Measurements from ENCODE around the gene CEMP1.
A peak's percentile ranks its signal among the peaks of the same experiment; 100 is the strongest.
"Not testable (repeated sequence)": the region's sequence is repeated elsewhere in the genome, so short reads cannot be mapped to it uniquely, and the experiment has no call there.

CEMP1 gene
- long read RNA-seq = 0 reads

- TF ChIP-seq SPI1 (IDR thresholded peaks at IDR 0.05; ENCODE audit: borderline replicate concordance, low read depth) (no peak), POLR2AphosphoS5 (IDR thresholded peaks at IDR 0.05; ENCODE audit: low read depth) (no peak), GABPA (IDR thresholded peaks at IDR 0.05; ENCODE audit: low read depth) (no peak), CTCF (IDR thresholded peaks at IDR 0.05; ENCODE audit: insufficient read depth, low read length) (no peak), REST (IDR thresholded peaks at IDR 0.05; ENCODE audit: insufficient replicate concordance, low read depth) (no peak)
- no peak for DNase-seq (ENCODE audit: low read depth in 1 of 2, low spot score in 1 of 2)
- Histone ChIP-seq H3K27me3 (ENCODE audit: insufficient read depth, poor library complexity, severe bottlenecking) (no peaks in the 10 kb centered on the region), H3K27ac (replicated peaks) (peak within 1 kb of the TSS; percentile 79), H3K4me3 (replicated peaks; ENCODE audit: insufficient read depth, low read length) (peak within 1 kb of the TSS; percentile 48)
These were observed at the start of gene CEMP1 for GRCh38 chr16:2531371-2531695. Gene CEMP1 (minus strand): TSS chr16:2531408. CDS start chr16:2531073, 335 bp downstream.

- not testable (repeated sequence) for H3K27me3 ChIP-seq (ENCODE audit: insufficient read depth, poor library complexity, severe bottlenecking); DNase-seq (ENCODE audit: low read depth in 1 of 2, low spot score in 1 of 2); H3K4me3 ChIP-seq (replicated peaks; ENCODE audit: insufficient read depth, low read length); H3K27ac ChIP-seq (replicated peaks)
These were observed 49.6 kb upstream of the CEMP1 start for GRCh38 chr16:2580818-2581217.

GRCh38 chr16:2580143-2580542 is 48.9 kb upstream of the CEMP1 start:
- DNase-seq (ENCODE audit: low read depth in 1 of 2, low spot score in 1 of 2) = peak in 1 of 2 experiments; percentile 62
- not testable (repeated sequence) for H3K27me3 ChIP-seq (ENCODE audit: insufficient read depth, poor library complexity, severe bottlenecking); H3K4me3 ChIP-seq (replicated peaks; ENCODE audit: insufficient read depth, low read length); H3K27ac ChIP-seq (replicated peaks)

- H3K27ac ChIP-seq (replicated peaks); DNase-seq (ENCODE audit: low read depth in 1 of 2, low spot score in 1 of 2); H3K27me3 ChIP-seq (ENCODE audit: insufficient read depth, poor library complexity, severe bottlenecking); H3K4me3 ChIP-seq (replicated peaks; ENCODE audit: insufficient read depth, low read length): not testable (repeated sequence)
These were observed 47.7 kb upstream of the CEMP1 start for GRCh38 chr16:2578905-2579304.

- H3K27me3 ChIP-seq (ENCODE audit: insufficient read depth, poor library complexity, severe bottlenecking); H3K27ac ChIP-seq (replicated peaks); H3K4me3 ChIP-seq (replicated peaks; ENCODE audit: insufficient read depth, low read length); DNase-seq (ENCODE audit: low read depth in 1 of 2, low spot score in 1 of 2): not testable (repeated sequence)
These were observed 45.8 kb upstream of the CEMP1 start for GRCh38 chr16:2577044-2577443.

- not testable (repeated sequence) for H3K4me3 ChIP-seq (replicated peaks; ENCODE audit: insufficient read depth, low read length); H3K27ac ChIP-seq (replicated peaks); DNase-seq (ENCODE audit: low read depth in 1 of 2, low spot score in 1 of 2); H3K27me3 ChIP-seq (ENCODE audit: insufficient read depth, poor library complexity, severe bottlenecking)
These were observed 44.6 kb upstream of the CEMP1 start for GRCh38 chr16:2575839-2576238.

GRCh38 chr16:2572704-2573103 is 41.5 kb upstream of the CEMP1 start:
- DNase-seq (ENCODE audit: low read depth in 1 of 2, low spot score in 1 of 2); H3K27ac ChIP-seq (replicated peaks); H3K27me3 ChIP-seq (ENCODE audit: insufficient read depth, poor library complexity, severe bottlenecking): not testable (repeated sequence)

GRCh38 chr16:2568573-2568972 is 37.4 kb upstream of the CEMP1 start:
- not testable (repeated sequence) for H3K4me3 ChIP-seq (replicated peaks; ENCODE audit: insufficient read depth, low read length); H3K27me3 ChIP-seq (ENCODE audit: insufficient read depth, poor library complexity, severe bottlenecking); DNase-seq (ENCODE audit: low read depth in 1 of 2, low spot score in 1 of 2); H3K27ac ChIP-seq (replicated peaks)

More at GRCh38 chr16:2572704-2573103, 41.5 kb upstream of the CEMP1 start:
- H3K4me3 ChIP-seq (replicated peaks; ENCODE audit: insufficient read depth, low read length) = not testable (repeated sequence)

GRCh38 chr16:2567506-2567905 is 36.3 kb upstream of the CEMP1 start:
- H3K4me3 ChIP-seq (replicated peaks; ENCODE audit: insufficient read depth, low read length); H3K27ac ChIP-seq (replicated peaks); H3K27me3 ChIP-seq (ENCODE audit: insufficient read depth, poor library complexity, severe bottlenecking); DNase-seq (ENCODE audit: low read depth in 1 of 2, low spot score in 1 of 2): not testable (repeated sequence)
